Colonic mucosa (tissue), 4 donors: ENCODE data around the gene RANBP17. TPM values are rescaled to one million over a fixed set of nuclear protein-coding genes. Genes with fewer than 3 reads are reported as not detected.

ENCODE experiments used
- DNase-seq: peaks from one replicate; pipeline ENCODE4 v3.0.0-alpha.2; 2020
- H3K27ac ChIP-seq: fragments of 200-600 bp; one replicate; pipeline ENCODE4 v1.8.0; 2021
- H3K27me3 ChIP-seq: fragments of 200-600 bp; one replicate; pipeline ENCODE4 v1.8.0; 2021
- H3K36me3 ChIP-seq: fragments of 200-600 bp; one replicate; pipeline ENCODE4 v1.8.0; 2021
- H3K4me1 ChIP-seq: fragments of 200-600 bp; one replicate; pipeline ENCODE4 v1.8.0; 2021; ENCODE audit warnings: mild to moderate bottlenecking
- H3K4me3 ChIP-seq: fragments of 200-600 bp; one replicate; pipeline ENCODE4 v1.8.0; 2021
- H3K9ac ChIP-seq, 2 donors: one replicate each; pipeline ENCODE4 v1.7.0; 2013; ENCODE audit warnings: control low read depth in 2 of 2, low read depth in 2 of 2, low read length in 2 of 2
- H3K9me3 ChIP-seq: fragments of 200-600 bp; one replicate; pipeline ENCODE4 v1.8.0; 2021
- CTCF ChIP-seq: fragments of 200-600 bp; IDR thresholded peaks from one replicate; pipeline ENCODE4 v1.8.0; 2022; ENCODE audit warnings: antibody characterized with exemption, mild to moderate bottlenecking
- intact Hi-C: fragments of 100-400 bp; cut with DNase I; formaldehyde crosslinking; loops from one replicate; pipeline ENCODE4 v1.14.1; 2022
- total RNA-seq, 2 donors: library from RNA; stranded (reverse); fragmentation: NEBNext Ultra II Directional in 1 of 2; extraction: Animal tissue kit (Norgen Biotek cat#: 25700) in 1 of 2; gene quantifications; one replicate each; pipeline ENCODE4 v1.2.1, GENCODE V29; 2021
- donor health status: healthy.
- donor health status: DM: no; HTN: no; CAD: no.
- donor health status: DM: no; HTN: no; CAD: no.

Gene RANBP17
- total RNA-seq, 2 donors from 2014 or later: 7.9 to 9.4 TPM

GRCh38 chr5:171344936-171345608 lies 483.3 kb downstream of the RANBP17 start:
- DNase-seq: no peak
- no peaks in the 10 kb centered on the region for H3K27me3 ChIP-seq
- TF ChIP-seq CTCF: no peak

More at GRCh38 chr5:171344936-171345608, 483.3 kb downstream of the RANBP17 start:
- Histone ChIP-seq H3K36me3 (no peaks in the 10 kb centered on the region), H3K9me3 (no peaks in the 10 kb centered on the region), H3K27ac (no peak overlapping the region), H3K9ac (no peak overlapping the region), H3K4me3 (no peak overlapping the region), H3K4me1 (no peaks in the 10 kb centered on the region)
- intact Hi-C loops: loop anchor here (10.0 kb wide), 1 partner anchor 700 kb away; no protein-coding TSS in a partner anchor

Other genes starting within 250 kb of the RANBP17 start
- not detected for gene GABRP, start 78.3 kb upstream of the RANBP17 start, total RNA-seq